ENCODE results near the gene ZNF385D.

The ZNF385D gene

GRCh38 chr3:21587894-21588293, 163.1 kb downstream of the ZNF385D start:
- no peak for DNase-seq

GRCh38 chr3:21585216-21585740, 165.7 kb downstream of the ZNF385D start:
- DNase-seq, result no peak

- DNase-seq, result no peak
Observed at GRCh38 chr3:21573291-21573690, 177.7 kb downstream of the ZNF385D start.

- DNase-seq, result no peak
Observed at GRCh38 chr3:21564531-21564930, 186.5 kb downstream of the ZNF385D start.

GRCh38 chr3:21562243-21562642, 188.8 kb downstream of the ZNF385D start:
- DNase-seq, result no peak

- no peak for DNase-seq
Observed at GRCh38 chr3:21561472-21561871, 189.5 kb downstream of the ZNF385D start.

- no peak for DNase-seq
Observed at GRCh38 chr3:21551019-21551418, 200.0 kb downstream of the ZNF385D start.

- DNase-seq, result no peak
Observed at GRCh38 chr3:21544076-21544462, 206.9 kb downstream of the ZNF385D start.

GRCh38 chr3:21543380-21544075, 207.5 kb downstream of the ZNF385D start:
- no peak for DNase-seq

GRCh38 chr3:21542656-21543379, 208.2 kb downstream of the ZNF385D start:
- DNase-seq, result no peak

GRCh38 chr3:21540265-21540664, 210.7 kb downstream of the ZNF385D start:
- DNase-seq, result no peak

GRCh38 chr3:21534462-21534861, 216.5 kb downstream of the ZNF385D start:
- DNase-seq, result no peak

- DNase-seq, result no peak
Observed at GRCh38 chr3:21533002-21533401, 218.0 kb downstream of the ZNF385D start.

- DNase-seq, result no peak
Observed at GRCh38 chr3:21531909-21532308, 219.1 kb downstream of the ZNF385D start.

- DNase-seq, result no peak
Observed at GRCh38 chr3:21528291-21528995, 222.6 kb downstream of the ZNF385D start.

- DNase-seq, result no peak
Observed at GRCh38 chr3:21526461-21526860, 224.5 kb downstream of the ZNF385D start.

- no peak for DNase-seq
Observed at GRCh38 chr3:21524133-21524532, 226.9 kb downstream of the ZNF385D start.

- DNase-seq, result no peak
Observed at GRCh38 chr3:21520106-21520963, 230.7 kb downstream of the ZNF385D start.

- no peak for DNase-seq
Observed at GRCh38 chr3:21517184-21517583, 233.8 kb downstream of the ZNF385D start.

- no peak for DNase-seq
Observed at GRCh38 chr3:21515417-21515816, 235.6 kb downstream of the ZNF385D start.

GRCh38 chr3:21509731-21510470, 241.1 kb downstream of the ZNF385D start:
- no peak for DNase-seq

- DNase-seq, result no peak
Observed at GRCh38 chr3:21508246-21508645, 242.8 kb downstream of the ZNF385D start.
